Measurements from ENCODE around the gene SORBS2.

SORBS2 gene

GRCh38 chr4:185767528-185767927 lies 44.5 kb downstream of the SORBS2 start:
- TF ChIP-seq EZH2 (IDR thresholded peaks at IDR 0.05; ENCODE audit: borderline replicate concordance, low read depth, low read length, severe bottlenecking) (no peak), CTCF (IDR thresholded peaks at IDR 0.05; ENCODE audit: borderline replicate concordance, extremely low read depth, low read length, poor library complexity, severe bottlenecking) (no peak)
- H3K36me3 ChIP-seq (ENCODE audit: insufficient read depth, low read length), result no peaks in the 10 kb centered on the region
- no peaks in the 10 kb centered on the region for H4K20me1 ChIP-seq (ENCODE audit: insufficient read depth, low read length)

GRCh38 chr4:185764876-185765275 lies 47.1 kb downstream of the SORBS2 start:
- DNase-seq (no peak), ATAC-seq (ENCODE audit: insufficient read depth, low read depth) (no peak)
- no peak for TF ChIP-seq CTCF (IDR thresholded peaks at IDR 0.05; ENCODE audit: borderline replicate concordance, extremely low read depth, low read length, poor library complexity, severe bottlenecking)
- no peak overlapping the region for H3K27ac ChIP-seq (ENCODE audit: low read length)
- no peaks in the 10 kb centered on the region for H3K36me3 ChIP-seq (ENCODE audit: insufficient read depth, low read length)
- H3K79me2 ChIP-seq (ENCODE audit: insufficient read depth, low read length), result no peaks in the 10 kb centered on the region
- no peaks in the 10 kb centered on the region for H4K20me1 ChIP-seq (ENCODE audit: insufficient read depth, low read length)
- no peak overlapping the region for H3K4me2 ChIP-seq (ENCODE audit: insufficient read depth, low read length)
- no peak overlapping the region for H3K4me3 ChIP-seq (ENCODE audit: low read depth in 1 of 2, low read length in 2 of 2)
- no peaks in the 10 kb centered on the region for H3K9me3 ChIP-seq (ENCODE audit: insufficient read depth, low read length, severe bottlenecking)
- H2AFZ ChIP-seq (ENCODE audit: low read depth, low read length), result no peak overlapping the region
- no peaks in the 10 kb centered on the region for H3K4me1 ChIP-seq (ENCODE audit: insufficient read depth, low read length)
- no peak overlapping the region for H3K9ac ChIP-seq (ENCODE audit: low read depth, low read length)
- no peaks in the 10 kb centered on the region for H3K27me3 ChIP-seq (ENCODE audit: insufficient read depth, low read length, poor library complexity)

More at GRCh38 chr4:185767528-185767927, 44.5 kb downstream of the SORBS2 start:
- Histone ChIP-seq H2AFZ (ENCODE audit: low read depth, low read length) (no peak overlapping the region), H3K4me1 (ENCODE audit: insufficient read depth, low read length) (no peaks in the 10 kb centered on the region), H3K4me3 (ENCODE audit: low read depth in 1 of 2, low read length in 2 of 2) (no peak overlapping the region), H3K9me3 (ENCODE audit: insufficient read depth, low read length, severe bottlenecking) (no peaks in the 10 kb centered on the region), H3K27ac (ENCODE audit: low read length) (no peak overlapping the region), H3K27me3 (ENCODE audit: insufficient read depth, low read length, poor library complexity) (no peaks in the 10 kb centered on the region), H3K79me2 (ENCODE audit: insufficient read depth, low read length) (no peaks in the 10 kb centered on the region), H3K9ac (ENCODE audit: low read depth, low read length) (no peak overlapping the region), H3K4me2 (ENCODE audit: insufficient read depth, low read length) (no peak overlapping the region)
- DNase-seq (no peak), ATAC-seq (ENCODE audit: insufficient read depth, low read depth) (no peak)

- ATAC-seq (ENCODE audit: insufficient read depth, low read depth) (no peak), DNase-seq (no peak)
- no peaks in the 10 kb centered on the region for H3K27me3 ChIP-seq (ENCODE audit: insufficient read depth, low read length, poor library complexity)
- no peak overlapping the region for H2AFZ ChIP-seq (ENCODE audit: low read depth, low read length)
- H3K9me3 ChIP-seq (ENCODE audit: insufficient read depth, low read length, severe bottlenecking), result no peaks in the 10 kb centered on the region
- no peak overlapping the region for H3K9ac ChIP-seq (ENCODE audit: low read depth, low read length)
- H3K4me2 ChIP-seq (ENCODE audit: insufficient read depth, low read length), result no peak overlapping the region
- H3K4me3 ChIP-seq (ENCODE audit: low read depth in 1 of 2, low read length in 2 of 2), result no peak overlapping the region
- H4K20me1 ChIP-seq (ENCODE audit: insufficient read depth, low read length), result no peaks in the 10 kb centered on the region
- no peaks in the 10 kb centered on the region for H3K4me1 ChIP-seq (ENCODE audit: insufficient read depth, low read length)
- H3K36me3 ChIP-seq (ENCODE audit: insufficient read depth, low read length), result no peaks in the 10 kb centered on the region
- TF ChIP-seq CTCF (IDR thresholded peaks at IDR 0.05; ENCODE audit: borderline replicate concordance, extremely low read depth, low read length, poor library complexity, severe bottlenecking), result no peak
- no peak for TF ChIP-seq EZH2 (IDR thresholded peaks at IDR 0.05; ENCODE audit: borderline replicate concordance, low read depth, low read length, severe bottlenecking)
- H3K79me2 ChIP-seq (ENCODE audit: insufficient read depth, low read length), result no peaks in the 10 kb centered on the region
- H3K27ac ChIP-seq (ENCODE audit: low read length), result no peak overlapping the region
These were observed 50.4 kb downstream of the SORBS2 start for GRCh38 chr4:185761352-185762235.

All from DND-41 (cell line).